Activated CD8-positive, alpha-beta memory T cell treated with anti-CD3 and anti-CD28 coated beads for 36 hours (primary cell): ENCODE data around the gene KCNMB2. TPM values are rescaled to one million over a fixed set of nuclear protein-coding genes. Genes with fewer than 3 reads are reported as not detected.

Experiments
- CTCF ChIA-PET: fragments of 350-600 bp; sonication (Branson Sonifier 250); formaldehyde crosslinking; loops from one replicate; lab custom pipeline; 2021; ENCODE audit warnings: antibody characterized with exemption; lab: Charles Lee
- POLR2A ChIA-PET: fragments of 350-600 bp; sonication (Branson Sonifier 250); formaldehyde crosslinking; loops from one replicate; lab custom pipeline; 2021; ENCODE audit warnings: antibody characterized with exemption; lab: Charles Lee
- total RNA-seq, 2 experiments: library from RNA; stranded (reverse); gene quantifications; one replicate each; pipeline ENCODE4 v1.2.3, GENCODE V29; 2021

The KCNMB2 gene
- total RNA-seq, 2 experiments from 2014 or later, result not detected

DNA sequence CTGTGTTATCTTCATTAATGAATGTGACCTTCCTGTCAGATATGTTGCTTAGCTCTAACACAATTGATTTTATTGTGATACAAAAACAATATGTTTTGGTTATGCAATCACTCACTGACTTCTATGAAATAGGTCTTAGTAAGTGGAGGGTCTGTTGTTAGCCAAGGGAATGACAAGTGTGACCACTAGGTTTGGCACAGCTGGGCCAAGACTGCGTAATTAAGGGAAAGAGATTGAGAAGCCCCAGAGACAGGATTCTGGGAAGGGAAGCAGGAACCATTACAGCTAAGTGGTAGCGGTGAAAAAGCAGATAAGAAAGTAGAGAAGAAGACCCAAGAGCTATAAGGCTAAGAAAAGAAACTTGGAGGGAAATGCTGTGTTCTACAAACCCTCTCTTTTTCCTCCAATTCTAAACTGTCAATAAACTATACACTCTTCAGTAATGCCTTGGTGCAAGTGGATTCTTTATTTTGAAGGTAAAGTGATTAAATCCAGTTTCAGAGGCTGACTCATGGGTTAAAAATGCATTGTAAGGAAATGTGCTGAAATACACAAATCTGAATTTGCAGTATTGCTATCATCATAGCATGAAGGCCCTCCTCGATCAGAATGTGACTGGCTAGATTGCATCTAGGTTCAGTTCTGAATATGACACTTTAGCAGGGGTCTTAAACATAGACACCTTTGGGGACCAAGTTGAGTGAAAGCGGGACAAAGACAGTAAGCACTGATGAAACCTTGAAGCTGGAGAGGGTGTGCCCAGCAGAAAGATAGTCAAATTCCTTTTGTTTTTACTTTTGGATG is 26.1 kb downstream of the KCNMB2 start:
- POLR2A ChIA-PET, result no interaction called here
- CTCF ChIA-PET, result no interaction called here

DNA sequence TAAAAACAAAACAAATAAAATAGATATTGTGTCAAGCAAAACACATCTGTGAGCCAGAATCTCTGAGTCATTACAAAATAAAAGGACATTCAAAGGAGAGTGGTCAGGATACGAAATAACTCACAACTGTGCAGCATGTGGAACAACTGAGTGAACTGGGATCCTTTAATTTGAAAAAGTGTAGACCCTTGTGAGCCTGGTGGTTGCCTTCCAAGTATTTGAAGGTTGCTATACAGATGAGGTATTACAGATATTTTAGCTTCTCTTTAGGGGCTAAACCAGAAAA is 26.7 kb downstream of the KCNMB2 start:
- ChIA-PET CTCF (no interaction called here), POLR2A (no interaction called here)

DNA sequence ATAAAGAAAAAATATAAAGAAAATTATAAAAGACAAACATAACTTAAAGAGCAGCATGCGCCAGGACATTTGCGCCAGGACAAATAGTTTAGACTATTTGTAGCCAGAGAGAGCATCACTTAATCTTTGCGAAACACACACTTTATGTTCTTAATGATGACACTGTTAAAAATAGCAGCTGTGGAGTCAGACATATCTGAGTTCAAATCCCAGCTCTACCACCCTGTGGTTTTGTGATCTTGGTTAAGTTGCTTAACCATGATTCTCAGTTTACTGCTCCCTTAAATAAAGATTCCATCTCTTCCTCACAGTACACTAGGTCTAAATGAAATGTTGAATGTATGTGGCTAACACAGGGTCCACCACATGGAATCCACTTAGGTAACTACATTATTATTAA is 31.4 kb downstream of the KCNMB2 start:
- POLR2A ChIA-PET, result no interaction called here

DNA sequence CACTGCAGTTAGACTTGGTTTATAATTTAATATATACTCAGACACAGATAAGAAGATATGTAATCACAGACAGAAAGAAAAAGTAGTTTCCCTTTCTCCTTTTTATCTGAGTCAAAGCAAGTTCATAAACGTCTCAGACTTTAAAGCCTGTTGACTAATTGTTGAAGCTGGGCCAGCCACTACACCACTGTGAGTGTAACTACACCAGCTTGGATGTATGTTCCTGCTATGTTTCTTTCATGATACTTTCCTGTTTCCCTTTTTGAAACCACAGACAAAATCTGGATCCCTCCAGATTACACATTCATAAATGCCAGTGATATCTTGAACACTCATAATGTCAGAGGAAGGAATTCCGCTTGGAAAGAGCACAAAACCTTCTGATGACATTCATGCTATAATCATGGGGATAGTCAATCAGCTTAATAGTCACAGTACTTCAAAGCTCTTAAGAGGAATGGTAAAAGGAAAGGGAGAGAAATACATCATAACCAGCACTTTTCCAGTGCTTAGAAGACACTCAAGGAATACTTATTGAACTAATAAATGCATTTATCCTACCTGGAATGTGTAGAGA is 32.0 kb downstream of the KCNMB2 start:
- CTCF ChIA-PET, result no interaction called here
- POLR2A ChIA-PET, result no interaction called here

More for the DNA sequence above, 31.4 kb downstream of the KCNMB2 start:
- CTCF ChIA-PET, result no interaction called here

DNA sequence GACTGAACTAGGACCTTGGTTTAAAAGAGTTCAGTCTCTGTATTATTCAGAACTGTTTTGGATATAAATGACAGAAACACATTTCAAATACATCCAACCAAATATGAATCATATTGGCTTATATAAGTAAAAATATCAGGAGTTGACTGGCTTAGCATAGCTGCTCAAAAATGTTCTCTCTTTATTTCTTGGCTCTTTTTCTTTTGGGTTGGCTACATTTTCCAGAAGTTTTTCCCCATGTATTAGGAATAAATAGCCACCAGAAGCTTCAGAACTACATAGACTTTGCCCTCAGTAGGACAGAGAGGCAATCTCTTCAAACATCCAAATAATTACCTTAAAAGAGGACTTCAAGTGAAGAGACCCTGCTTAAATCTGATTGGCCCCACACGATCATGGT is 32.7 kb downstream of the KCNMB2 start:
- CTCF ChIA-PET, result no interaction called here

DNA sequence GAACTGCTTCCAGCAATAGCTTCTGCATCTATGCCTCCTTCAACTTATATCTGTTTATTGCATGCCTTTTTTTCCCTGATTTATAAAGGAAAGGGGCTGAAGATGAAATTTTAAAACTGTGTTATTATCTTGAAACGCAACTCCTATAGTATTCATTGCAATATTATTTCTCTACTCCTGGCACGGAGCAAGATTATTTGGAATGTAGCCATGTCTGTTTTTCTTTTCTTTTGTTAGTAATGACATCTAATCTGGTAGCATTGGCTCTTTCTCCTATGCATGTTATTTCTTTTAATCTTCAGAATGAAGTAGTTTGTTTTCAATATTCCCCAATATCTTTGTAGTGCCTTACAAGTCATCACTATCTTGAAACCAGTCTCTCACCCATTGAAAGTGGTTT is 33.6 kb downstream of the KCNMB2 start:
- POLR2A ChIA-PET, result no interaction called here
- CTCF ChIA-PET, result no interaction called here

More for the DNA sequence above, 32.7 kb downstream of the KCNMB2 start:
- POLR2A ChIA-PET, result no interaction called here

DNA sequence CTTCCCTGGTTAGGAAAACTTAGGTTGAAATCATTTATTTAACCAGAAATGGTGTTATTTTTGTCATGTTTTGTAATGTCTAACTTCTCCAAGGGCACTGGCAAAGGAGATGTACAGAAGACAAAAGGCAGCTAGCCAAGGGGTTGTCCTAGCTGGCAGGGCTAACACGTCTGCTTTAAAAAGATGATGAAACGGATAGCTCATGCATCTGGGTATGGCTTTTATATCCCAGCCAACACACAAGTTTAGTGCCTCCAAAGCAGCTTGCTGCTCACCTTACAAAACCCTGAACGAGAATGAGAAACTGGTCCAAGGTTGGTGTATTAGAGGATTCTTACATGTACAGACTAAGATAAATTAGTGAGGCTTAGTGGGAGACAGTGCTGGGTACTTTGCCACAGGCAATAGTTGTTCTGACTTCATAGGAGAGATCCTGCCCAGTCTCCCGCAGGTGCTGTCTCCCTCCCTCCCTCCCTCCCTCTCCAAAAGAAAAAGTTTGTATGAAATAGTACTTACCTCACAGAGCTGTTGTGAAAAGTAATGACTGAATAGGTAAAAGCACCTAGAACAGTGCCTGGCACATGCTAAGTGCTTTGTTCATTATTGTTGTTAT is 47.8 kb downstream of the KCNMB2 start:
- ChIA-PET CTCF (no interaction called here), POLR2A (interaction anchor here (0.5 kb wide), 1 partner anchor 1209 kb away, joined by 3 read pairs; no protein-coding TSS in a partner anchor)

DNA sequence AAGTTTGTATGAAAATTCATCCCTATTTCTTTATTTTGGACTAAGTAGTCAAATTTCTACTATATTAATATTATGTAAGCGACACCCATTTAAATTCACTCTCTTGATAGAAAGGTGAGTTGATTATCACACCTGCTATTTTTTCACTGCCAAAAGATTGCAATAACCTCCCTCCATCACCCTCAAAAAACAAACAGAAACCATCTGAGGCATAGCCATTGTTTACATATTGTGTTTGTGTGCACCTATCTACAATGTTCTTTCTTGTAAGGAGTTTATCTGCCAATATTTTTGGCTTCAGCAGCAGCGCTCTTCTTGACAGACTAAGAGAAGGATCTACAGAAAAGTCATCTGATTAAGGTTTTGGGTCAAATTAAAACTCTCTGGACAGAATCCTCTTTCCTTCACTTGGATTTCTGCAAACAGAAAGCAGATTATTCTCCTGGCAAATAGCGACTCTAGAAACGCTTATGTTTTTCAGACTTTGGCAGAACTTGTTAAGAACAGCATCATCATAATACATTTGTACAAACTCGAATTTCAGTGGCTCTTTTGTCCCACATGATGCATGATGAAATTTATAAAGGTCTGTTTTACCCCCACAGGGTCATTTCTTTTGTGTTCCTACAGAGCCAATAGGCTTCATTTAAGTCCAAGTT is 48.6 kb downstream of the KCNMB2 start:
- CTCF ChIA-PET, result no interaction called here
- POLR2A ChIA-PET, result interaction anchor here (0.5 kb wide), 1 partner anchor 1210 kb away, joined by 3 read pairs; no protein-coding TSS in a partner anchor

DNA sequence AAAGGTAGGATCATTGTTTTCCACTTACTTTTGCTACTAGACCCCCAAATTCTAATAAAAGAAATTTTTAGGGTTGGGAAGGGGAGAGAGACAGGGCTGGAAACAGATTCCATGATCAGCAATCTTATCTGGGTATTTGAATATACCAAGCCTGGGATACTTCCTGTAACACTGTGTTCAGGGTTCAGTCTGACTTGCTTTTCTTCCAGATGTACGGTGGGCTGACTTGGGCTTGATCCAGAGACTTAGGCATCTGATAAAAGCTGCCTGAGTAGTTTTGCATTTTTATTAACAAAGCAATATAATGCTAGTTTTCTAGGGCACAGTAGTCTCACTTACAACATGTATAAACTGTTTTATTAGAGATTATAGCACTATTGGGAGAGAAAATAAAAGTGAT is 49.2 kb downstream of the KCNMB2 start:
- CTCF ChIA-PET, result no interaction called here

DNA sequence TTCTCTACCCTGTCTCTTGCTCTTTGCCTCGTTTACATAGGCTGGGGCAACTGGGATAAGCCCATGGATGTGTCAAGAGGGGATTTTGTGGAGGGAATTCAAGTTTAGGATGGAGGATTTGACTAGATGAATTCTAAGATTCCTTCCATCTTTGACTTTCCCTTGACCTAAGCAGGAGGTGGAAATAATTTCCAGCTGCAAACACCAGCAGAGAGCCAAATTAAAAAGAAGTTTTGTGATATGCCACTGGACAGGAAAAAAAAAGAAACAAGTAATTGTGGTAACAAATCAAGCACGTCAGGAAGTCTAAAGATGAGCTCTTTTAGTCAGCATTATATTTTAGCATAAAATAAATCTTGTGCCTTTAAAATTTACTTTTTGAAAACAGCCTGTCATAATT is 49.8 kb downstream of the KCNMB2 start:
- ChIA-PET CTCF (no interaction called here), POLR2A (no interaction called here)

More for the DNA sequence above, 49.2 kb downstream of the KCNMB2 start:
- POLR2A ChIA-PET, result no interaction called here

DNA sequence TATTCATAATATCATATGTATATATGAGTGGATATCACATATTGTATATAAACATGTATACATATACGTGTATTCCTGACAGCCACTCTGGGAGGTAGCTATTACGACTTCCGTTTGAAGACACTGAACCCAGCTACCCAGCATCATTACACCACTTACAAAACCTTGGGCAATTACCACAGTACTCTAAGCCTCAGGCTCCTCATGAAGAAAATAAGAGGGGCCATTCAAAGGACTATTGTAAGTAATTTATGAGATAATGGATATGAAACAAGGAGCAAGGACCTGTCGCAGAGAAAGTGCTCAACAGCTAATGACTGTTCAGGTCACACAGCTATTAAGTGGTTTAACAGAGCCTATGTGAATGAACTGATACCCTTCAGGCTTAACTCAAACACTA is 52.4 kb downstream of the KCNMB2 start:
- CTCF ChIA-PET, result no interaction called here
- POLR2A ChIA-PET, result no interaction called here

DNA sequence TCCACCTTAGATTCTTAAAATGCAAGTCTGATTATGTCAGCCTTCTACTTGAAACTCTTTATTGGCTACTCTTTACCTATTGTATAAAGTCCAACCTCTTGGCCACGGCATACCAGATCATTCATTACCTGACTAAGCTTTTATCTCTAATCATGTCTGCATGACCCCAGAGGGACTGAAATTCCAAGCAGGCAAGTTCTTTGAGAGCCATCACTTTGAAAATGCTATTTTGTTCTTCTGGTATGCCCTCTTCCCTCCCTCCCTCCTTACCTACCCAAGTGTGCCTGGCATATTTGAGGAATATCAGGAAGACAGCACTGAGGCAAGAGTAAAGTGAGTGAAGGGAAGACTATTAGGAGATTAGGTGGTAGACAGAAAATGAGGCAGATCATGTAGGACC is 57.5 kb downstream of the KCNMB2 start:
- ChIA-PET CTCF (no interaction called here), POLR2A (no interaction called here)

DNA sequence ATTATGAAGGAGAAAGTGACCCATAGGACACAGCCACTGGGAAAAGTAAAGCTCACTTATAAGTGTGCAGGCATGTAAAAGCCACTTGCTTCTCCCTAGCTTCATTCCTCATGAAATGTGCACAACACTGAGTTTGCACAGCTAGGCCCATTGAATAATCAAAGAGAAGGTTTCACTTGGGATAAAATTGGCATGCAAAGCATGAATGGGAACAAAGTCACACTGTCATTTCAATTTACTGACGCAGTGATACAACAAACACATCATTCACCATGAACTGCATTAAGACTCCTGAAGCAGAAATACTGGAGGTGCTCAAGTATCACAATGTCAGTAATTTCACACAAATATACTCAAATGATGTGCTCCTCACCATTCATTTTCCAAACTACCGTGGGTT is 61.1 kb downstream of the KCNMB2 start:
- ChIA-PET POLR2A (no interaction called here), CTCF (no interaction called here)

DNA sequence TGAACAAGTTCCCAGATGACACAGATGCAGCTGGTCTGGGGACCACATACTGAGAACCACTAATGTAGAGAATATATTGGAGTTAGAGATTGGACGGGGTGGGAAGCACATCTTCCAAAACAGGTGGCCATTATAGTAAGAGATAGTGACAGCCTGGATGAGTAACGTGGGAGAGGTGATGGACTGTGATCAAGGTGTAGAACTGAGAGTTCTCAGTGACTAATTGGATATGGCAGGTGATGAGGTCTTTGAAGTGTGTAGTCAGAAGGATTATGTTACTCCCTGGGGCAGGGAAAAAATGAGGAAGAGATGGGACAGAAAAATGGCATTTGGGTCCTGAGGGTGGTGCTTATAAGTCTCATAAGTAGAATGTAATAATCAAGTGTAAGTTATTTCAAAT is 66.6 kb downstream of the KCNMB2 start:
- ChIA-PET POLR2A (no interaction called here), CTCF (no interaction called here)

DNA sequence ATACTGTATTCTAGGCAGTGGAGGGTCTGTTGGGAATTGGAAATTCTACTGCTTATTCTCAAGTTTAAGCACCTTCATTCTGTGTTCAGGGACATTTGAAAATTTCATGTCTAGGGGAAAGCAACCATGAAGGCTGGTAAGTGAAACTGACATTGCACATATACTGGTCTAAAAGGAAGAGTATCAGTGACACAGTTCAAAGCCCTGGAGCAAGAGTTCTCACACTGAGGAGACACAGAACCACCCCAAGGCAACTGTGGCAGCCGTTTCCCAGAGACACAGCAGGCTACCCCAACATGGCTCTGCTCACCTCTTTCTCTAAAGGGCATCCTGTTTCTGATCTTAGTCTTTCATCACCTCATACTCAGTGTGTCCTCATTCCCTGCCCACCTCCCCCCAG is 67.5 kb downstream of the KCNMB2 start:
- POLR2A ChIA-PET, result no interaction called here
- CTCF ChIA-PET, result no interaction called here

DNA sequence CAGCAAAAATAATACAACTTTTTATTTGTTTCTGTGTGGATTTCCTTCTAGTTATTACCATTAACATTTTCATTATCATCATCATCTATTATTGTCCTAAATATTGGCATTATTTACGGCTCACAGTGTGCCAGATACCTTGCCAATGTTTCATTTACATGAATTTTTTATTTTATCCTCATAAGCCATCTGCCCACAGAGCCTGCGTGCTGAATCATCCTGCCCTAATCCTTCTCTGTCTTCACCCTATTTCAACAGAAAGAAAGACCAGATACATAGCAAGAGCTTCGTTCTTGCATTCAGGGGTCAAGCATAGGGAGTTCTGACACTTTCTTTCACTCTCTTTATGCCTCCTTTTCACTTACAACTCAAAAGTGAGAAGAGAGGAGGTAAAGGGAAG is 82.0 kb downstream of the KCNMB2 start:
- ChIA-PET POLR2A (no interaction called here), CTCF (no interaction called here)

DNA sequence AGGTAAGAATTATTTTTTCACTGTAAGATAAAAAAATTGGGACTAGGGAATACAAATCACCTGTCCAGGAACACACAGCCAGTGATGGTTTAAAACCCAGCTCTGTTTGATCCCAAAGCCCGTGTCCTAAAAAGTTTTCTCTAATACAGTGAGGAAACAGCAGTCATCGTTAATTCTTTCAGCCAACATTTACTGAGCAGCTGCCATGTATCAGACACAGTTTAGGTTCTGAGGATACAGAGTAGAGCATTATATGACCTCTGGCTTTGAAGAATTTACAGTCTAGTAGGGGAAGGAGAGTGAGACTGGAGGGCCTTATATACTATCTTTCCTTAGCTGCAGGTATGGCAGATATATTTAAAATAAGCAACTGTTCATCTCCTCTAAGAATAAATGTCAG is 82.7 kb downstream of the KCNMB2 start:
- ChIA-PET POLR2A (no interaction called here), CTCF (no interaction called here)

DNA sequence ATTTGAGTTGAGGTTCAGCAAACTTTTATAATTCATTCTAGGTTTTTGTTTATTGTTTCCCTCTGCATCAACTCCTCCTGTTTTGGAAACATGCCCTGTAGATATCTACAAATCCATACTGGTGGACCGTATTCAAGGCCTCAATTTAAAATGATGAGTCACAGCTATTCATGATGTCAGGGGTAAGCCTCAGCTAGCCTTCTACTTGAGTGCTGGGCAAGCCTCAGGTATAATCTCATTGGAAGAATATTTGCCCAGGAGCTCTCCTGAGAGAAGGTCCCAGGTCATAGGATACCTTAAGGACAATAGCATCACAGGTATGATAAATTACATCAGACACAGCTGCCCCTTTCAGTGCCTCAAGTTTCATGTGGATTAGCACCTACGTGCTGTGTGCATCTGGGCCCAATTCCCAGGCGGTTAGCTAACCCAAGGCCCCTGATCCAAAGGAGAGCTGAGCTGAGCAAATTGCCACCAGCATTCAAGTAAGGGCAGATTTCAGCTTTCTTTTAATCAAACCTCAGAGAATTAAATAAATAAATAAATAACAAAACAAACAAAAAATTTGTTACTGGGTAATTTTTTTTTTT is 87.5 kb downstream of the KCNMB2 start:
- CTCF ChIA-PET, result no interaction called here
- POLR2A ChIA-PET, result no interaction called here

DNA sequence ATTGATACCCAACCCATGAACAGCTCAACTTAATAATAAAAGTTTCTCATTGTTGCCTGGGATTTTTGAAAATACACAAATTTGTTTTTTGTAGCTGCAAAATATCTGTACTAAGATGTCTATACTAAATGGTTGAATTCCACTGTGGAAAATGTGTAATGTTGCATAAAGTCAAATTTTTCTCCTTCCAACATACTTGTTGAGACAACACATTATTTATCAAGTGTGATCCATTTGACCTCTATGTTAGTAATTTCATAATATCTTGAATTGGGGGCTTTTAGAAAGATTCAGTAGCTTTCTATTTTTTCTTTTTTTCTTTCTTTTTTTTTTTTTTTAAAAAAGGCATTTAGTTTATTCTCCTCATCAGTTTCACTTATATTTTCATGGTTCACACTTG is 88.0 kb downstream of the KCNMB2 start:
- ChIA-PET POLR2A (no interaction called here), CTCF (no interaction called here)

DNA sequence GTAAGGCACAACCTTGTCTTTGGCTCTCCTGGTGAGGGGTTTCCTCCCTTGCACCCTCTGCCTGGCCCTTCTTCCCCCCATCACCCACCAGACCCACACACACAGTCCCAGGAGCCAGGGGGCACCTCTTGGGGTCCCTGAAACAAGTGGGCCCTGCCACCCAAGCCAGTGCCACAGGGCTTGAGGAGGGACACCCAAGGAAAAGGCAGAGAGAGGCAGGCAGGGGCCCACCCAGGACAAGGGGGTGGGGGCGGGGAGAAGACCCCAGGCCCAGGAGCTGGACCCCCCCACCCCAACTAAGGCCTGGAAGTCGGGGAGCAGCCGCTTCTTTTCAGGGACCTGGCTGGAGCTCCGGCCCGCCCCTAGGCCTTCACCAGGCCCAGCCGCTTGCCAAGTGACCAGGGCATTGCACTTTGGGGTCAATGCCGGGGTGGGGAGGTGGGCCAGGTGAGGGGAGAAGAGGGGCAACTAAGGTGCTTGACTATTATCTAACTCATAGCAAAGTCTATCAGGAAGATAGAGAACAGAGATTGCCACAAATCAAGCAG is 88.9 kb downstream of the KCNMB2 start:
- POLR2A ChIA-PET, result no interaction called here
- CTCF ChIA-PET, result no interaction called here
